Airway epithelial cell (primary cell): Measurements from ENCODE around the gene NPNT. TPM values are rescaled to one million over a fixed set of nuclear protein-coding genes. Genes with fewer than 3 reads are reported as not detected.

Source experiments
- total RNA-seq: library from RNA; depleted of rRNA; stranded (reverse); fragments of >200 nt; gene quantifications from 2 replicates; pipeline ENCODE4 v1.2.3, GENCODE V29; 2015

Gene NPNT
- 5.2 and 7.1 TPM in 2 replicates for total RNA-seq

GRCh38 chr4:105894660-105895582, at the start of gene NPNT:
NPNT (plus strand) TSS chr4:105895471; CDS start chr4:105895653, 182 bp downstream.

Other genes with a start within 250 kb of the NPNT start
- 18.6 and 21.7 TPM in 2 replicates for gene INTS12, start 186.8 kb upstream of the NPNT start, total RNA-seq
- gene GSTCD, start 186.7 kb upstream of the NPNT start, total RNA-seq = 11.1 and 17.9 TPM in 2 replicates